SJCRH30 (cell line): ENCODE measurements around the gene RAB35. TPM values are rescaled to one million over a fixed set of nuclear protein-coding genes. Genes with fewer than 3 reads are reported as not detected.
"Not testable (repeated sequence)": the region's sequence is repeated elsewhere in the genome, so short reads cannot be mapped to it uniquely, and the experiment has no call there.

Experiments
- DNase-seq, 2 experiments: peaks; one replicate each; pipeline ENCODE4 v3.0.0-alpha.2; 2015 to 2020
- H3K27ac ChIP-seq: fragments of 250-450 bp; sonication (Bioruptor Pico); 2 replicates; pipeline ENCODE4 v1.5.1; 2020; ENCODE audit warnings: mild to moderate bottlenecking, moderate library complexity
- H3K27me3 ChIP-seq: fragments of 250-450 bp; sonication (Bioruptor Pico); 2 replicates; pipeline ENCODE4 v1.5.1; 2020; ENCODE audit warnings: mild to moderate bottlenecking, moderate library complexity
- H3K36me3 ChIP-seq: fragments of 250-450 bp; sonication (Bioruptor Pico); 2 replicates; pipeline ENCODE4 v1.5.1; 2020; ENCODE audit warnings: mild to moderate bottlenecking, moderate library complexity
- H3K4me1 ChIP-seq: fragments of 250-450 bp; sonication (Bioruptor Pico); 2 replicates; pipeline ENCODE4 v1.5.1; 2020; ENCODE audit warnings: mild to moderate bottlenecking, moderate library complexity
- H3K4me3 ChIP-seq: fragments of 250-450 bp; sonication (Bioruptor Pico); 2 replicates; pipeline ENCODE4 v1.5.1; 2020; ENCODE audit warnings: mild to moderate bottlenecking, moderate library complexity
- H3K9me3 ChIP-seq: fragments of 250-450 bp; sonication (Bioruptor Pico); replicated peaks from 2 replicates; pipeline ENCODE4 v1.5.1; 2020; ENCODE audit warnings: mild to moderate bottlenecking, moderate library complexity
- total RNA-seq: library from RNA; depleted of rRNA; stranded (reverse); fragments of >200 nt; shearing (Covaris generic); gene quantifications from 2 replicates; pipeline ENCODE4 v1.2.3, GENCODE V29; 2014; rRNA removed

RAB35 gene
- total RNA-seq, 1 experiment from 2014 or later, result 27.6 TPM

DNA sequence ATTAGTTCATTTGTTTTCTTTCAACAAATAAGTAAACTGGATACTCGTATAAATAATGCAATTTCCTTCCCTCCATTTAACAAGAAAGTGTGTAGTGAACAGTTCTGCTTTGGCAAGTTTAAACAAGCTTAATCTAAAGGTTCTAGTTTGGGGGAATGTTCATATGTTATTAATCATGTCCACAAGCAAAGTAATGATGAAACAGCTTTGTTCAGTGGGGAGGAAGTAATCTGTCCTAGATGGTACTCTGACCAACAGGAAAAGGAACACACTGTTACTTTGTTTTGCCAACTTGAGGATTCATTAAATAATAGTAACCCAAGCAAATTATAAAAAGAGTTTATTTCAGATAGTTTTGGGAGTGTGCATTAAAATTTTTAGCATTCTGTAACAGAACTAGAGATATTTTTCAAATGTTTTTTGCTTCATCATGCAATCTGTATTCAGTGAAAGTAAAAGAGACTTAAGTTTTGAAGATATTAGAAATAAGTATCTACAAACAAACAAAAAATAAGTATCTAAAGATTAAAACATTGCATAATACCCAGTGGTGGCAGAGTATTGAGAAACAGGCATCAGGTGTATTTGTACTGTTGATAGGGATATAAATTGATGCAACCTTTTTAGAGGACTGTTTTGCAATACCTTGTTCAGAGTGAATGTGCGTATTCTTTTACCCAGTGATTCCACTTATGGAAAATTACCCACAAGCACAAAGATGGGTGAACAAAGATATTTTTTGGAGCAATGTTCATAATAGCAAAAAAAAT lies 61.1 kb downstream of the RAB35 start:
- no peak overlapping the region for H3K4me3 ChIP-seq
- H3K9me3 ChIP-seq, result no peaks in the 10 kb centered on the region
- H3K4me1 ChIP-seq, result no peaks in the 10 kb centered on the region
- DNase-seq, result no peak
- no peak overlapping the region for H3K27ac ChIP-seq
- no peaks in the 10 kb centered on the region for H3K36me3 ChIP-seq
- H3K27me3 ChIP-seq, result peaks cover 2% of the 10 kb centered on the region; the same call in 1 of the 2 replicates

DNA sequence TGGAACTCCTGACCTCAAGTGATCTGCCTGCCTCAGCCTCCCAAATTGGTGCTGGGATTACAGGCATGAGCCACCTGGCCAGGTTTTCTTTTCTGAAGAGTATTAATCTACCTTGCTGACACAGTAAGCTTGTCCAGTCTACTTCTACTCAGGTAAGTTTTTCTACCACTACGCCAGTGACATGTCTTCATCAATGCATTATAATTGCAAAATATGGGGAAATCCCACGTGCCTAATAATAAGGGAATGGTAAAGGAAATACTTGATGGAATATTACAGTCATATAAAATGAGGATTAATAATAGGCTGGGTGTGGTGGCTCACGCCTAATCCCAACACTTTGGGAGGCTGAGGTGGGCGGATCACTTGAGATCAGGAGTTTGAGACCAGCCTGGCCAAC lies 62.3 kb downstream of the RAB35 start:
- Histone ChIP-seq H3K4me3 (no peak overlapping the region), H3K4me1 (no peaks in the 10 kb centered on the region), H3K27ac (no peak overlapping the region), H3K9me3 (no peaks in the 10 kb centered on the region), H3K27me3 (peaks cover 2% of the 10 kb centered on the region; the same call in 1 of the 2 replicates), H3K36me3 (no peaks in the 10 kb centered on the region)
- no peak for DNase-seq

DNA sequence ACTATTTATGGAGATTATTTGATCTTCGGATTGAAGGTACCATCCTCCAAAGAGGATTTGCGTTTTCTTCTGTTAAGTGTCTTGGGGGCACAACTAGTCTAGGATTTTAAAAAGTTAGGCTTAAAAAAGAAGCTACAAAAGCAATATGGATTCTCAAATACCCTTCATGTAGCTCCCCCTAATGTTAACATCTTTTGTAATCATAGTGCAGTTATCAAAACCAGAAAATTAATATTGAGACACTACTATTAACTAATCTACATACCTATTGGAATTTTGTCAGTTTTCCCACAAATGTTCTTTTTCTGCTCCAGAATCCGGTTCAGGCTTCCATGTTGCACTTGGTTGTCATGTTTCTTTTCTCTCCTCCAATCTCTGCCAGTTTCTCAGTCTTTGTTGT lies 65.0 kb downstream of the RAB35 start:
- DNase-seq, result no peak
- Histone ChIP-seq H3K27me3 (no peaks in the 10 kb centered on the region), H3K36me3 (no peaks in the 10 kb centered on the region), H3K4me3 (no peak overlapping the region), H3K27ac (no peak overlapping the region), H3K9me3 (no peaks in the 10 kb centered on the region), H3K4me1 (no peaks in the 10 kb centered on the region)

DNA sequence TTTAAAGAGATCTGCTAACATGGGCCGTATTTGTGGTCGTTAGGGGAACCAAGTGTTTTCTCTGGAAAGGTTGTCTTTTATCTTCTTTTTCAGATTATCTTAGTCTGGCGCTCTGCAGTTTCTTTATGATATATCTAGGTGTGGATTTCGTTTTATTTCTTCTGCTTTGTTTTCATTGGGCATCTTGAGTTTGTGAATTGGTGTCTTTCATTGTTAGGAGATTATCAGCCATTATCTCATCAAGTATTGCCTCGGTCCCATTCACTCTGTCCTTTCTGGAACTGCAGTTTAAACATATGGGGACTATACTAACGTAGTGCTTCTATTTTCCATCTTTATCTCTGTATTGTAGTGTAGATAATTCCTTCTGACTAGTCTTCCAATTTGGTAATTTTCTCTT lies 67.1 kb downstream of the RAB35 start:
- Histone ChIP-seq H3K27ac (no peak overlapping the region), H3K4me1 (no peaks in the 10 kb centered on the region), H3K4me3 (no peak overlapping the region), H3K27me3 (no peaks in the 10 kb centered on the region), H3K36me3 (no peaks in the 10 kb centered on the region), H3K9me3 (no peaks in the 10 kb centered on the region)
- DNase-seq, result no peak

DNA sequence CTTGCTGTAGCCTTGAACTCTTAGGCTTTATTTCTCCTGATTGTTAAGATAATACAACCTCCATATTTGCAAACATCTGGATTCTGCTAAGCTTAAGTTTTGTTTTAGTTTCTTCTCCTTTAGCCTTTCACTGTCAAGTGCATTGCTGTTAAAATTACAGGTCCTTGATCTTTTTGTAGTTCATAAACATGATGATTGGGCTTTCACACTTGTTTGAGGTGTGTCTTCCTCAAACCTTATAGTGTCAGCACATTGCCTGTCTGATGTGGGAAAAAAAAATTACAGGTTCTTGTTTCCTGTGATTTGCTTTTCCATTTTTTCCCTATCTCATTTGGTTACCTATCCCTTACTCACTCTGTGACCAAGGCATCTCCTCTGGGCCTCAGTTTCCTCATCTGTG lies 68.3 kb downstream of the RAB35 start:
- Histone ChIP-seq H3K27me3 (no peaks in the 10 kb centered on the region), H3K27ac (no peak overlapping the region), H3K4me3 (no peak overlapping the region), H3K36me3 (no peaks in the 10 kb centered on the region), H3K4me1 (no peaks in the 10 kb centered on the region), H3K9me3 (no peaks in the 10 kb centered on the region)
- no peak for DNase-seq

DNA sequence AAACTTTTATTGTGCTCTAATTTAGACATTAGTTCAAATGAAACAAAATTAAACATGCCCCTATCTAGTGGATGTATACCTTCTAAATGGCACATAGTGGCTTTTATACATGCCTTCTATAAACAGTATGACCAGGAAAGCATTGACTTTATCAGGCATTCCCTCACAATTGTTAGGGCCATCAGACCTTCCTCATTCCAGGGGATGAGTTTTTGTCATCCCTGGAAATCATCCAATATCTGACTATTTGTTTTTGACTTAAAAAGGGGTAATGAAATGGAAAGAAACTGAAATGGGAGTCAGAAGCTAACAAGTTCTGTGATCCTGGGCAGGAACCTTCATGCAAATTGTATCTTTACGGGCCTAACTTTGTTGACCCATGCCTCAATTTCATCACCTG lies 69.5 kb downstream of the RAB35 start:
- Histone ChIP-seq H3K9me3 (no peaks in the 10 kb centered on the region), H3K27ac (no peak overlapping the region), H3K4me1 (no peaks in the 10 kb centered on the region), H3K4me3 (no peak overlapping the region), H3K36me3 (no peaks in the 10 kb centered on the region), H3K27me3 (no peaks in the 10 kb centered on the region)
- DNase-seq, result no peak

DNA sequence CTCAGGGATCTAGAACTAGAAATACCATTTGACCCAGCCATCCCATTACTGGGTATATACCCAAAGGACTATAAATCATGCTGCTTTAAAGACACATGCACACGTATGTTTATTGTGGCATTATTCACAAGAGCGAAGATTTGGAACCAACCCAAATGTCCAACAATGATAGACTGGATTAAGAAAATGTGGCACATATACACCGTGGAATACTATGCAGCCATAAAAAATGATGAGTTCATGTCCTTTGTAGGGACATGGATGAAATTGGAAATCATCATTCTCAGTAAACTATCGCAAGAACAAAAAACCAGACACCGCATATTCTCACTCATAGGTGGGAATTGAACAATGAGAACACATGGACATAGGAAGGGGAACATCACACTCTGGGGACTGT lies 71.2 kb downstream of the RAB35 start:
- not testable (repeated sequence) for H3K4me3 ChIP-seq, H3K4me1 ChIP-seq, DNase-seq, H3K9me3 ChIP-seq, H3K27me3 ChIP-seq, H3K27ac ChIP-seq, H3K36me3 ChIP-seq

Other genes starting within 250 kb of the RAB35 start
- gene CIT, start 239.4 kb downstream of the RAB35 start, total RNA-seq, result 37.1 and 43.7 TPM in 2 replicates
- 0.18 TPM in 1 of 2 replicates, not detected in the other for gene BICDL1, start 127.5 kb downstream of the RAB35 start, total RNA-seq
- 49.7 and 61.9 TPM in 2 replicates for gene GCN1, start 78.0 kb upstream of the RAB35 start, total RNA-seq
- 2,854 and 3,078 TPM in 2 replicates for gene RPLP0, start 84.4 kb upstream of the RAB35 start, total RNA-seq
- gene PXN, start 149.0 kb upstream of the RAB35 start, total RNA-seq, result 23.2 and 29.7 TPM in 2 replicates
- gene RNU4-2, start 175.2 kb upstream of the RAB35 start, total RNA-seq, result under 0.01 TPM in 1 of 2 replicates, not detected in the other
- under 0.01 TPM in 2 replicates for gene RNU4-1, start 176.5 kb upstream of the RAB35 start, total RNA-seq
- 4.0 and 5.5 TPM in 2 replicates for gene SIRT4, start 185.6 kb upstream of the RAB35 start, total RNA-seq
- gene PLA2G1B, start 211.0 kb upstream of the RAB35 start, total RNA-seq, result not detected in 2 replicates